ENCODE results near the gene USP34. TPM values are rescaled to one million over a fixed set of nuclear protein-coding genes. Genes with fewer than 3 reads are reported as not detected.

The USP34 gene
- total and polyA plus RNA-seq, 2 experiments from 2014 or later = 81.8 to 157 TPM

DNA sequence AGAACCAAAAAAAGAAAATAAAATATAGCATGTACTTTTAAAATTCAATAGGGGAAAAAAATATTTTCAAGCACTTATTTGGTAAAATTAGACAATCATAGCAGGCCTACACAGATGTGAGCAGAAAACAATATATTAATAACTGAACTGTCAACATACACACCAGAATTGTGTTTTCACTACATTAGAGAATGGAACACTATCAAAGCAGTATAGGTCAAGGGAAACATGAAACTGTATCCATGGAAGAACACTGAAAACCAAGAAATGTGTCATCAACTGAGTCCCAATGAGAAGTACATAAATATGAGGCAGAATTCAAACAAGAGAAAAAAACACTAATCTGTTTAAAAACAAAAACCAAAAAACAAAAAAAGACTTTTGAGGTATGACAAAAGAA lies 132.4 kb downstream of the USP34 start:
- H4K20me1 ChIP-seq (replicated peaks; ENCODE audit: insufficient read depth) = no peaks in the 10 kb centered on the region; the same call in none of the 2 replicates
- H3K27me3 Mint-ChIP-seq (ENCODE audit: insufficient read depth, low read depth, poor library complexity) = peaks cover 1% of the 10 kb centered on the region
- no peaks in the 10 kb centered on the region for H3K9me3 Mint-ChIP-seq
- H3K27ac Mint-ChIP-seq = no peak overlapping the region
- H3K4me1 ChIP-seq (ENCODE audit: insufficient read depth) = no peaks in the 10 kb centered on the region
- no peak for ATAC-seq
- TF ChIP-seq EZH2phosphoT487 (IDR thresholded peaks at IDR 0.05; ENCODE audit: unreplicated experiment) (no peak), NANOG (IDR thresholded peaks at IDR 0.05; ENCODE audit: borderline replicate concordance) (no peak), CREB1 (CRISPR knock-in tag; IDR thresholded peaks at IDR 0.05; ENCODE audit: low read depth) (no peak), ZNF331 (CRISPR knock-in tag; IDR thresholded peaks at IDR 0.05; ENCODE audit: low read depth) (no peak), EZH2 (IDR thresholded peaks at IDR 0.05; ENCODE audit: low read depth, unreplicated experiment) (no peak), JUNB (IDR thresholded peaks at IDR 0.05; ENCODE audit: unreplicated experiment) (no peak), POLR2AphosphoS5 (IDR thresholded peaks at IDR 0.05; ENCODE audit: low read depth) (no peak)
- TF ChIP-seq, protein P1, sequence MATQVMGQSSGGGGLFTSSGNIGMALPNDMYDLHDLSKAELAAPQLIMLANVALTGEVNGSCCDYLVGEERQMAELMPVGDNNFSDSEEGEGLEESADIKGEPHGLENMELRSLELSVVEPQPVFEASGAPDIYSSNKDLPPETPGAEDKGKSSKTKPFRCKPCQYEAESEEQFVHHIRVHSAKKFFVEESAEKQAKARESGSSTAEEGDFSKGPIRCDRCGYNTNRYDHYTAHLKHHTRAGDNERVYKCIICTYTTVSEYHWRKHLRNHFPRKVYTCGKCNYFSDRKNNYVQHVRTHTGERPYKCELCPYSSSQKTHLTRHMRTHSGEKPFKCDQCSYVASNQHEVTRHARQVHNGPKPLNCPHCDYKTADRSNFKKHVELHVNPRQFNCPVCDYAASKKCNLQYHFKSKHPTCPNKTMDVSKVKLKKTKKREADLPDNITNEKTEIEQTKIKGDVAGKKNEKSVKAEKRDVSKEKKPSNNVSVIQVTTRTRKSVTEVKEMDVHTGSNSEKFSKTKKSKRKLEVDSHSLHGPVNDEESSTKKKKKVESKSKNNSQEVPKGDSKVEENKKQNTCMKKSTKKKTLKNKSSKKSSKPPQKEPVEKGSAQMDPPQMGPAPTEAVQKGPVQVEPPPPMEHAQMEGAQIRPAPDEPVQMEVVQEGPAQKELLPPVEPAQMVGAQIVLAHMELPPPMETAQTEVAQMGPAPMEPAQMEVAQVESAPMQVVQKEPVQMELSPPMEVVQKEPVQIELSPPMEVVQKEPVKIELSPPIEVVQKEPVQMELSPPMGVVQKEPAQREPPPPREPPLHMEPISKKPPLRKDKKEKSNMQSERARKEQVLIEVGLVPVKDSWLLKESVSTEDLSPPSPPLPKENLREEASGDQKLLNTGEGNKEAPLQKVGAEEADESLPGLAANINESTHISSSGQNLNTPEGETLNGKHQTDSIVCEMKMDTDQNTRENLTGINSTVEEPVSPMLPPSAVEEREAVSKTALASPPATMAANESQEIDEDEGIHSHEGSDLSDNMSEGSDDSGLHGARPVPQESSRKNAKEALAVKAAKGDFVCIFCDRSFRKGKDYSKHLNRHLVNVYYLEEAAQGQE (IDR thresholded peaks at IDR 0.05; ENCODE audit: unreplicated experiment) = no peak
- TF ChIP-seq, protein P2, sequence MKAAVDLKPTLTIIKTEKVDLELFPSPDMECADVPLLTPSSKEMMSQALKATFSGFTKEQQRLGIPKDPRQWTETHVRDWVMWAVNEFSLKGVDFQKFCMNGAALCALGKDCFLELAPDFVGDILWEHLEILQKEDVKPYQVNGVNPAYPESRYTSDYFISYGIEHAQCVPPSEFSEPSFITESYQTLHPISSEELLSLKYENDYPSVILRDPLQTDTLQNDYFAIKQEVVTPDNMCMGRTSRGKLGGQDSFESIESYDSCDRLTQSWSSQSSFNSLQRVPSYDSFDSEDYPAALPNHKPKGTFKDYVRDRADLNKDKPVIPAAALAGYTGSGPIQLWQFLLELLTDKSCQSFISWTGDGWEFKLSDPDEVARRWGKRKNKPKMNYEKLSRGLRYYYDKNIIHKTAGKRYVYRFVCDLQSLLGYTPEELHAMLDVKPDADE (IDR thresholded peaks at IDR 0.05) = no peak
- TF ChIP-seq, protein P3, sequence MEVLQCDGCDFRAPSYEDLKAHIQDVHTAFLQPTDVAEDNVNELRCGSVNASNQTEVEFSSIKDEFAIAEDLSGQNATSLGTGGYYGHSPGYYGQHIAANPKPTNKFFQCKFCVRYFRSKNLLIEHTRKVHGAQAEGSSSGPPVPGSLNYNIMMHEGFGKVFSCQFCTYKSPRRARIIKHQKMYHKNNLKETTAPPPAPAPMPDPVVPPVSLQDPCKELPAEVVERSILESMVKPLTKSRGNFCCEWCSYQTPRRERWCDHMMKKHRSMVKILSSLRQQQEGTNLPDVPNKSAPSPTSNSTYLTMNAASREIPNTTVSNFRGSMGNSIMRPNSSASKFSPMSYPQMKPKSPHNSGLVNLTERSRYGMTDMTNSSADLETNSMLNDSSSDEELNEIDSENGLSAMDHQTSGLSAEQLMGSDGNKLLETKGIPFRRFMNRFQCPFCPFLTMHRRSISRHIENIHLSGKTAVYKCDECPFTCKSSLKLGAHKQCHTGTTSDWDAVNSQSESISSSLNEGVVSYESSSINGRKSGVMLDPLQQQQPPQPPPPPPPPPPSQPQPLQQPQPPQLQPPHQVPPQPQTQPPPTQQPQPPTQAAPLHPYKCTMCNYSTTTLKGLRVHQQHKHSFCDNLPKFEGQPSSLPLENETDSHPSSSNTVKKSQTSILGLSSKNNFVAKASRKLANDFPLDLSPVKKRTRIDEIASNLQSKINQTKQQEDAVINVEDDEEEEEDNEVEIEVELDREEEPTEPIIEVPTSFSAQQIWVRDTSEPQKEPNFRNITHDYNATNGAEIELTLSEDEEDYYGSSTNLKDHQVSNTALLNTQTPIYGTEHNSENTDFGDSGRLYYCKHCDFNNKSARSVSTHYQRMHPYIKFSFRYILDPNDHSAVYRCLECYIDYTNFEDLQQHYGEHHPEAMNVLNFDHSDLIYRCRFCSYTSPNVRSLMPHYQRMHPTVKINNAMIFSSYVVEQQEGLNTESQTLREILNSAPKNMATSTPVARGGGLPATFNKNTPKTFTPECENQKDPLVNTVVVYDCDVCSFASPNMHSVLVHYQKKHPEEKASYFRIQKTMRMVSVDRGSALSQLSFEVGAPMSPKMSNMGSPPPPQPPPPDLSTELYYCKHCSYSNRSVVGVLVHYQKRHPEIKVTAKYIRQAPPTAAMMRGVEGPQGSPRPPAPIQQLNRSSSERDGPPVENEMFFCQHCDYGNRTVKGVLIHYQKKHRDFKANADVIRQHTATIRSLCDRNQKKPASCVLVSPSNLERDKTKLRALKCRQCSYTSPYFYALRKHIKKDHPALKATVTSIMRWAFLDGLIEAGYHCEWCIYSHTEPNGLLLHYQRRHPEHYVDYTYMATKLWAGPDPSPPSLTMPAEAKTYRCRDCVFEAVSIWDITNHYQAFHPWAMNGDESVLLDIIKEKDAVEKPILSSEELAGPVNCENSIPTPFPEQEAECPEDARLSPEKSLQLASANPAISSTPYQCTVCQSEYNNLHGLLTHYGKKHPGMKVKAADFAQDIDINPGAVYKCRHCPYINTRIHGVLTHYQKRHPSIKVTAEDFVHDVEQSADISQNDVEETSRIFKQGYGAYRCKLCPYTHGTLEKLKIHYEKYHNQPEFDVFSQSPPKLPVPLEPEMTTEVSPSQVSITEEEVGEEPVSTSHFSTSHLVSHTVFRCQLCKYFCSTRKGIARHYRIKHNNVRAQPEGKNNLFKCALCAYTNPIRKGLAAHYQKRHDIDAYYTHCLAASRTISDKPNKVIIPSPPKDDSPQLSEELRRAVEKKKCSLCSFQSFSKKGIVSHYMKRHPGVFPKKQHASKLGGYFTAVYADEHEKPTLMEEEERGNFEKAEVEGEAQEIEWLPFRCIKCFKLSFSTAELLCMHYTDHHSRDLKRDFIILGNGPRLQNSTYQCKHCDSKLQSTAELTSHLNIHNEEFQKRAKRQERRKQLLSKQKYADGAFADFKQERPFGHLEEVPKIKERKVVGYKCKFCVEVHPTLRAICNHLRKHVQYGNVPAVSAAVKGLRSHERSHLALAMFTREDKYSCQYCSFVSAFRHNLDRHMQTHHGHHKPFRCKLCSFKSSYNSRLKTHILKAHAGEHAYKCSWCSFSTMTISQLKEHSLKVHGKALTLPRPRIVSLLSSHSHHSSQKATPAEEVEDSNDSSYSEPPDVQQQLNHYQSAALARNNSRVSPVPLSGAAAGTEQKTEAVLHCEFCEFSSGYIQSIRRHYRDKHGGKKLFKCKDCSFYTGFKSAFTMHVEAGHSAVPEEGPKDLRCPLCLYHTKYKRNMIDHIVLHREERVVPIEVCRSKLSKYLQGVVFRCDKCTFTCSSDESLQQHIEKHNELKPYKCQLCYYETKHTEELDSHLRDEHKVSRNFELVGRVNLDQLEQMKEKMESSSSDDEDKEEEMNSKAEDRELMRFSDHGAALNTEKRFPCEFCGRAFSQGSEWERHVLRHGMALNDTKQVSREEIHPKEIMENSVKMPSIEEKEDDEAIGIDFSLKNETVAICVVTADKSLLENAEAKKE (CRISPR knock-in tag; IDR thresholded peaks at IDR 0.05) = no peak
- peaks cover 21% of the 10 kb centered on the region for H3K36me3 Mint-ChIP-seq (ENCODE audit: low read depth)
- H3K27me3 ChIP-seq (ENCODE audit: insufficient read depth) = no peaks in the 10 kb centered on the region
- no peak overlapping the region for H3K27ac ChIP-seq (ENCODE audit: low read depth)
- no peaks in the 10 kb centered on the region for H3K79me2 ChIP-seq (replicated peaks; ENCODE audit: insufficient read depth)
- H3F3A ChIP-seq (replicated peaks; ENCODE audit: low read depth) = no peaks in the 10 kb centered on the region
- peaks cover 7% of the 10 kb centered on the region; the same call in 1 of the 2 replicates for H3K36me3 ChIP-seq (ENCODE audit: insufficient read depth)
- H3K9me2 ChIP-seq (ENCODE audit: insufficient read depth) = no peaks in the 10 kb centered on the region
- H2AFZ ChIP-seq = no peak overlapping the region
- 0 out of 3 replicates have a peak, but pooled peaks cover 3% of the 10 kb centered on the region for H3K4me1 Mint-ChIP-seq
- DNase-seq (ENCODE audit: low spot score) = no peak
- H3K4me2 ChIP-seq = no peak overlapping the region
- H3K4me3 Mint-ChIP-seq = no peak overlapping the region
- H3K4me3 ChIP-seq = no peak overlapping the region
